Measurements from ENCODE around the gene KLF17.

Gene KLF17

GRCh38 chr1:44118682-44119081 lies at the start of gene KLF17:
Gene KLF17 (plus strand): TSS chr1:44118821. CDS start chr1:44118908, 87 bp downstream.
- TF ChIP-seq TCF12 (IDR thresholded peaks at IDR 0.05; ENCODE audit: low read depth), result no peak
- TF ChIP-seq ZBTB7A (IDR thresholded peaks at IDR 0.05; ENCODE audit: low read depth), result no peak
- TF ChIP-seq EGR1 (IDR thresholded peaks at IDR 0.05), result no peak
- TF ChIP-seq EP300 (IDR thresholded peaks at IDR 0.05; ENCODE audit: borderline replicate concordance), result no peak
- no peak for TF ChIP-seq CREB1 (IDR thresholded peaks at IDR 0.05; ENCODE audit: low read depth)
- no peak for TF ChIP-seq TEAD4 (IDR thresholded peaks at IDR 0.05)
- no peak for TF ChIP-seq FOXM1 (IDR thresholded peaks at IDR 0.05; ENCODE audit: borderline replicate concordance, low read depth)
- TF ChIP-seq TAF1 (IDR thresholded peaks at IDR 0.05; ENCODE audit: low read depth), result no peak
- TF ChIP-seq CEBPB (IDR thresholded peaks at IDR 0.05), result no peak
- TF ChIP-seq REST (IDR thresholded peaks at IDR 0.05; ENCODE audit: low read depth), result no peak
- no peak for TF ChIP-seq RAD21 (IDR thresholded peaks at IDR 0.05; ENCODE audit: low read depth)
- TF ChIP-seq NFIC (IDR thresholded peaks at IDR 0.05), result no peak
- TF ChIP-seq YY1 (IDR thresholded peaks at IDR 0.05; ENCODE audit: low read depth), result no peak
- TF ChIP-seq MAX (IDR thresholded peaks at IDR 0.05), result no peak
- no peak for TF ChIP-seq USF1 (IDR thresholded peaks at IDR 0.05)

GRCh38 chr1:44071461-44071860 lies 47.2 kb upstream of the KLF17 start:
- TF ChIP-seq EGR1 (IDR thresholded peaks at IDR 0.05) (no peak), ZBTB7A (IDR thresholded peaks at IDR 0.05; ENCODE audit: low read depth) (no peak), REST (IDR thresholded peaks at IDR 0.05; ENCODE audit: low read depth) (no peak), RAD21 (IDR thresholded peaks at IDR 0.05; ENCODE audit: low read depth) (no peak), MAX (IDR thresholded peaks at IDR 0.05) (no peak), YY1 (IDR thresholded peaks at IDR 0.05; ENCODE audit: low read depth) (no peak), CEBPB (IDR thresholded peaks at IDR 0.05) (no peak), USF1 (IDR thresholded peaks at IDR 0.05) (no peak), CREB1 (IDR thresholded peaks at IDR 0.05; ENCODE audit: low read depth) (no peak), FOXM1 (IDR thresholded peaks at IDR 0.05; ENCODE audit: borderline replicate concordance, low read depth) (no peak), TCF12 (IDR thresholded peaks at IDR 0.05; ENCODE audit: low read depth) (no peak)

- no peak for TF ChIP-seq CREB1 (IDR thresholded peaks at IDR 0.05; ENCODE audit: low read depth)
- TF ChIP-seq TCF12 (IDR thresholded peaks at IDR 0.05; ENCODE audit: low read depth), result no peak
- TF ChIP-seq RAD21 (IDR thresholded peaks at IDR 0.05; ENCODE audit: low read depth), result no peak
- TF ChIP-seq USF1 (IDR thresholded peaks at IDR 0.05), result no peak
- no peak for TF ChIP-seq MAX (IDR thresholded peaks at IDR 0.05)
- TF ChIP-seq NFIC (IDR thresholded peaks at IDR 0.05), result no peak
- no peak for TF ChIP-seq FOXM1 (IDR thresholded peaks at IDR 0.05; ENCODE audit: borderline replicate concordance, low read depth)
Measured at GRCh38 chr1:44072204-44072603, 46.4 kb upstream of the KLF17 start.

GRCh38 chr1:44072821-44073220 lies 45.8 kb upstream of the KLF17 start:
- TF ChIP-seq TEAD4 (IDR thresholded peaks at IDR 0.05) (no peak), CEBPB (IDR thresholded peaks at IDR 0.05) (no peak), TCF12 (IDR thresholded peaks at IDR 0.05; ENCODE audit: low read depth) (no peak), ZBTB7A (IDR thresholded peaks at IDR 0.05; ENCODE audit: low read depth) (no peak), CREB1 (IDR thresholded peaks at IDR 0.05; ENCODE audit: low read depth) (no peak), TAF1 (IDR thresholded peaks at IDR 0.05; ENCODE audit: low read depth) (no peak)

GRCh38 chr1:44073528-44073927 lies 45.1 kb upstream of the KLF17 start:
- TF ChIP-seq USF1 (IDR thresholded peaks at IDR 0.05) (no peak), EP300 (IDR thresholded peaks at IDR 0.05; ENCODE audit: borderline replicate concordance) (no peak), RAD21 (IDR thresholded peaks at IDR 0.05; ENCODE audit: low read depth) (no peak), ZBTB7A (IDR thresholded peaks at IDR 0.05; ENCODE audit: low read depth) (no peak), TAF1 (IDR thresholded peaks at IDR 0.05; ENCODE audit: low read depth) (no peak), YY1 (IDR thresholded peaks at IDR 0.05; ENCODE audit: low read depth) (no peak), TEAD4 (IDR thresholded peaks at IDR 0.05) (no peak), MAX (IDR thresholded peaks at IDR 0.05) (no peak), EGR1 (IDR thresholded peaks at IDR 0.05) (no peak), TCF12 (IDR thresholded peaks at IDR 0.05; ENCODE audit: low read depth) (no peak), FOXM1 (IDR thresholded peaks at IDR 0.05; ENCODE audit: borderline replicate concordance, low read depth) (no peak), REST (IDR thresholded peaks at IDR 0.05; ENCODE audit: low read depth) (no peak), CREB1 (IDR thresholded peaks at IDR 0.05; ENCODE audit: low read depth) (no peak), NFIC (IDR thresholded peaks at IDR 0.05) (no peak)
